CD4-positive, alpha-beta T cell (primary cell): ENCODE measurements around the gene STX17. TPM values are rescaled to one million over a fixed set of nuclear protein-coding genes. Genes with fewer than 3 reads are reported as not detected.

Source experiments
- ATAC-seq: fragments of 200-7000 bp; cut with Tn5 transposase; one replicate; pipeline ENCODE4 v1.10.0; 2022; ENCODE audit warnings: mild to moderate bottlenecking; ENCODE audit not compliant: poor library complexity
- CTCF ChIA-PET: fragments of 350-600 bp; sonication (Branson Sonifier 250); formaldehyde crosslinking; loops from one replicate; lab custom pipeline; 2021; ENCODE audit warnings: antibody characterized with exemption, inconsistent platforms; lab: Charles Lee
- POLR2A ChIA-PET: fragments of 350-600 bp; sonication (Branson Sonifier 250); formaldehyde crosslinking; loops from one replicate; lab custom pipeline; 2021; ENCODE audit warnings: antibody characterized with exemption, inconsistent platforms; lab: Charles Lee
- DNase-seq, 14 experiments: peaks; one replicate each; pipeline ENCODE4 v3.0.0-alpha.2; 2013 to 2020; ENCODE audit warnings: mixed read lengths in 2 of 14
- H3K27ac ChIP-seq, 2 donors: one replicate each; pipeline versions ENCODE4 v1.5.1 to v1.7.0; 2013; ENCODE audit warnings: low read length in 2 of 2, low read depth in 1 of 2, mild to moderate bottlenecking in 1 of 2
- H3K27me3 ChIP-seq, 2 experiments: 1 replicate in 1 of 2; 2 replicates in 1 of 2; pipeline versions ENCODE4 v1.6.1 to v1.7.0; 2013; ENCODE audit warnings: low read length in 2 of 2, control low read depth in 1 of 2, mild to moderate bottlenecking in 1 of 2, moderate library complexity in 1 of 2; ENCODE audit not compliant: insufficient read depth in 2 of 2, control insufficient read depth in 1 of 2
- H3K36me3 ChIP-seq: one replicate; pipeline ENCODE4 v1.6.1; 2013; ENCODE audit warnings: low read length, control low read depth; ENCODE audit not compliant: insufficient read depth
- H3K4me1 ChIP-seq: one replicate; pipeline ENCODE4 v1.6.1; 2013; ENCODE audit warnings: low read length, control low read depth; ENCODE audit not compliant: insufficient read depth
- H3K4me3 ChIP-seq: one replicate; pipeline ENCODE4 v1.5.1; 2013; ENCODE audit warnings: mild to moderate bottlenecking, low read length, moderate library complexity
- H3K9me3 ChIP-seq, 2 experiments: 1 replicate in 1 of 2; 2 replicates in 1 of 2; pipeline versions ENCODE4 v1.6.1 to v1.7.0; 2013; ENCODE audit warnings: low read length in 2 of 2, mild to moderate bottlenecking in 2 of 2, control low read depth in 1 of 2, moderate library complexity in 1 of 2; ENCODE audit not compliant: control insufficient read depth in 1 of 2, insufficient read depth in 1 of 2
- H3K27ac Mint-ChIP-seq: one replicate; pipeline ENCODE4 v1.8.0; 2020; ENCODE audit warnings: mixed read lengths
- H3K27me3 Mint-ChIP-seq: one replicate; pipeline ENCODE4 v1.8.0; 2021; ENCODE audit warnings: mixed read lengths
- H3K36me3 Mint-ChIP-seq: one replicate; pipeline ENCODE4 v1.8.0; 2021; ENCODE audit warnings: low read depth, mixed read lengths
- H3K4me1 Mint-ChIP-seq: one replicate; pipeline ENCODE4 v1.8.0; 2021; ENCODE audit warnings: low read depth, mixed read lengths
- H3K4me3 Mint-ChIP-seq: one replicate; pipeline ENCODE4 v1.8.0; 2020; ENCODE audit warnings: mild to moderate bottlenecking, mixed read lengths
- H3K9me3 Mint-ChIP-seq: one replicate; pipeline ENCODE4 v1.8.0; 2020; ENCODE audit warnings: mixed read lengths
- intact Hi-C, 2 experiments: fragments of 100-400 bp; cut with DNase I in 1 of 2; cut with micrococcal nuclease in 1 of 2; formaldehyde crosslinking; loops; one replicate each; pipeline versions ENCODE4 v1.15.1 to v1.9.0; 2023 to 2025; cut with DNase I, micrococcal nuclease
- total RNA-seq, 174 experiments: library from RNA in 2 of 174; stranded (reverse) in 2 of 174; gene quantifications; one replicate each; pipeline ENCODE4 v1.2.3 and lab custom pipeline; 2021 to 2026
- TF ChIP-seq, protein P1 (sequence below): fragments of 200-600 bp; IDR thresholded peaks from one replicate; pipeline ENCODE4 v1.8.0; 2022; ENCODE audit warnings: antibody characterized with exemption, mild to moderate bottlenecking

Gene STX17
- total RNA-seq, 2 experiments from 2014 or later: 29.3 to 31.3 TPM

DNA sequence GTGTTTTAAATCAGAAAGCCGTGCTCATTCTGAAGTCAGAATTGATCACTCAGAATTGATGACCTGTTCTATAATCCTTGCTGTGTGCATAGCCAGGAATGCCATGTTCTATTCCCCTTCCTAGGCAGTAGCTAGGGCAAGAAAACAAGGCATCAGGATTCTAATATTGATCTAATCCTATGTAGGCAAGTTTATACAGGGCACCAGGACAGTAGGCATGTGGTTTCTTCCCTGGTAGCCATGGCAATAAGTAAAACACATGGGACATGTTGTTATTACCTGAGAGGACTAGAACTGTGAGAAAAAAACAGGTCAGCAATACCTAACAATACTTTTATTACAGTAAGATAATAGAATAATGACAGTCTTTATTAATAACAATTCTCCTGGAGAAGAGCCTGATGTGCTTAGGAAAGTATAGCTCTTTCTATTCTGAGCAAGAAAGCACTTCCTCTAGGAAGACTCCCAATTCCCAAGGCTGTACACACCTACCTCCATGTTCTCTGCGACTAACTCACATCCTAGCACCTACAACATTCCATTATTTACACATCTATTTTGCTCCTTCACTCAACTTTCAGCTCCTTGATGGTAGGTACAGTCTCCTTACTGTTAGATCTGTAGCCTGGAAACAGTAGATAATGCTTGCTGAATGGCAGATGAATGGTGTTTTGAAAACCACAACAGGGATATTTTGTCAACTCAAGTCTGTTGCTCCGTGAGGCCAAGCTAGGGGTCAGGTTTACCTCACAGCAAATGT lies 70.8 kb downstream of the STX17 start:
- ChIA-PET CTCF (no interaction called here), POLR2A (no interaction called here)
- peaks cover 32% of the 10 kb centered on the region for H3K36me3 Mint-ChIP-seq

DNA sequence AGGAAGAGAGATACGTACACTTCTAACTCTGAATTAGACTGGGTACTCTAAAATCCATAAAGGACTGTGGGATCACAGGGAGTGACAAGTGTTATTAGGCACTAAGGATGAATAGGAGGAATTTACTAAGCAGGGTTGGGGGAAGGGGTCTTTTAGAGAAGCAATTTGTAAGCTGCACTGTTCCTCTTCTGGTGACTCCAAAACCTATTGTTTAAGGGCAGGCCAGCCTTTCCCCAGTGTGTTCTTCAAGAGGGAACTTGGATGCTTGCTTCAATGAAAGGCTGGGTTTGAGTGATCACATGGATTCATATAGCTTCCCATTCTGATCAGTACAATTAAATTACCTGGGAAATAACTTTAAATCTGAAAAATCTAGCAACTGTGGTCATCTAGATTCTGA lies 71.8 kb downstream of the STX17 start:
- no peak overlapping the region for H3K4me3 Mint-ChIP-seq

More for the DNA sequence above, 70.8 kb downstream of the STX17 start:
- TF ChIP-seq, protein P1, sequence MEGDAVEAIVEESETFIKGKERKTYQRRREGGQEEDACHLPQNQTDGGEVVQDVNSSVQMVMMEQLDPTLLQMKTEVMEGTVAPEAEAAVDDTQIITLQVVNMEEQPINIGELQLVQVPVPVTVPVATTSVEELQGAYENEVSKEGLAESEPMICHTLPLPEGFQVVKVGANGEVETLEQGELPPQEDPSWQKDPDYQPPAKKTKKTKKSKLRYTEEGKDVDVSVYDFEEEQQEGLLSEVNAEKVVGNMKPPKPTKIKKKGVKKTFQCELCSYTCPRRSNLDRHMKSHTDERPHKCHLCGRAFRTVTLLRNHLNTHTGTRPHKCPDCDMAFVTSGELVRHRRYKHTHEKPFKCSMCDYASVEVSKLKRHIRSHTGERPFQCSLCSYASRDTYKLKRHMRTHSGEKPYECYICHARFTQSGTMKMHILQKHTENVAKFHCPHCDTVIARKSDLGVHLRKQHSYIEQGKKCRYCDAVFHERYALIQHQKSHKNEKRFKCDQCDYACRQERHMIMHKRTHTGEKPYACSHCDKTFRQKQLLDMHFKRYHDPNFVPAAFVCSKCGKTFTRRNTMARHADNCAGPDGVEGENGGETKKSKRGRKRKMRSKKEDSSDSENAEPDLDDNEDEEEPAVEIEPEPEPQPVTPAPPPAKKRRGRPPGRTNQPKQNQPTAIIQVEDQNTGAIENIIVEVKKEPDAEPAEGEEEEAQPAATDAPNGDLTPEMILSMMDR: no peak
- Histone ChIP-seq H3K27me3 (no peaks in the 10 kb centered on the region), H3K9me3 (no peaks in the 10 kb centered on the region), H3K27ac (no peak overlapping the region), H3K4me3 (no peak overlapping the region), H3K36me3 (no peaks in the 10 kb centered on the region), H3K4me1 (no peaks in the 10 kb centered on the region)
- H3K9me3 Mint-ChIP-seq: no peaks in the 10 kb centered on the region
- peak overlapping the region; percentile 38 for H3K27ac Mint-ChIP-seq
- DNase-seq (no peak), ATAC-seq (no peak)
- H3K4me3 Mint-ChIP-seq: no peak overlapping the region
- no peaks in the 10 kb centered on the region for H3K27me3 Mint-ChIP-seq
- intact Hi-C loops: no loop called here
- H3K4me1 Mint-ChIP-seq: peaks cover 4% of the 10 kb centered on the region

DNA sequence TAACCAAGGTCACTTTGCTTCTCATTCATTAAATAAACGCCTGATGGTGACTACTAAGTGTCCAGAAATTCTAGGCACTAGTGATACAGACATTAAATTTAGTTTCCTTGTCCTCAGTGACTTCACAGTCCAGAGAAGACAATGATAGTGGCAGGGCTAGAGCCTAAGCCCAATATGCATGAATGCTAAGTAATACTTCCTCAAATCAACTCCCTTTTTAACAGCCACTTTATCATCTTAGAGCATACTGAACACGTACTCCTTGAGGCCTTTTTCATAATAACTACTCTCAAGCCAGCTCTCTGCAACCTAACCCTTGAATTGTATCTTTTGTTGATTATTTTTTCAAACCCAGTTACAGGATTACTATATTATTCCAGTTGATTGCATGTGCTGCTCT lies 74.1 kb downstream of the STX17 start:
- Histone ChIP-seq H3K4me3 (no peak overlapping the region), H3K4me1 (no peaks in the 10 kb centered on the region), H3K9me3 (no peaks in the 10 kb centered on the region), H3K27me3 (no peaks in the 10 kb centered on the region), H3K27ac (no peak overlapping the region), H3K36me3 (peaks cover 3% of the 10 kb centered on the region)
- no peaks in the 10 kb centered on the region for H3K27me3 Mint-ChIP-seq
- H3K36me3 Mint-ChIP-seq: peaks cover 44% of the 10 kb centered on the region
- ATAC-seq (no peak), DNase-seq (no peak)
- peaks cover 4% of the 10 kb centered on the region for H3K4me1 Mint-ChIP-seq
- ChIA-PET POLR2A (interaction anchor here (0.6 kb wide), 1 partner anchor 39 kb away, joined by 3 read pairs; no protein-coding TSS in a partner anchor), CTCF (no interaction called here)
- intact Hi-C loops: loop anchor here in 1 of 2 experiments (5.0 kb wide), 1 partner anchor 503 kb away; no protein-coding TSS in a partner anchor
- no peak overlapping the region for H3K4me3 Mint-ChIP-seq
- no peaks in the 10 kb centered on the region for H3K9me3 Mint-ChIP-seq
- TF ChIP-seq, protein P1: no peak
- no peak overlapping the region for H3K27ac Mint-ChIP-seq

More for the DNA sequence above, 71.8 kb downstream of the STX17 start:
- peaks cover 36% of the 10 kb centered on the region for H3K36me3 Mint-ChIP-seq
- CTCF ChIA-PET: no interaction called here
- peaks cover 3% of the 10 kb centered on the region for H3K36me3 ChIP-seq
- no peaks in the 10 kb centered on the region for H3K27me3 Mint-ChIP-seq
- H3K27me3 ChIP-seq: no peaks in the 10 kb centered on the region
- no peaks in the 10 kb centered on the region for H3K9me3 ChIP-seq
- no peak for ATAC-seq
- H3K27ac ChIP-seq: no peak overlapping the region
- peaks cover 4% of the 10 kb centered on the region for H3K4me1 Mint-ChIP-seq
- peak overlapping the region; percentile 38 for H3K27ac Mint-ChIP-seq
- no peak overlapping the region for H3K4me3 ChIP-seq
- POLR2A ChIA-PET: no interaction called here
- H3K4me1 ChIP-seq: no peaks in the 10 kb centered on the region
- DNase-seq: no peak
- TF ChIP-seq, protein P1: no peak
- intact Hi-C loops: no loop called here
- H3K9me3 Mint-ChIP-seq: no peaks in the 10 kb centered on the region
